Lung (tissue), 12 donors: Measurements from ENCODE around the gene CCDC192. TPM values are rescaled to one million over a fixed set of nuclear protein-coding genes. Genes with fewer than 3 reads are reported as not detected.

ENCODE experiments used
- ATAC-seq: fragments of 200-7000 bp; cut with Tn5 transposase; one replicate; pipeline ENCODE4 v1.9.1; 2020; ENCODE audit warnings: moderate number of reproducible peaks; ENCODE audit not compliant: insufficient read depth, low FRiP score
- DNase-seq, 3 donors: peaks; one replicate each; pipeline ENCODE4 v3.0.0-alpha.2; 2013 to 2017
- H3K27ac ChIP-seq, 2 donors: one replicate each; pipeline ENCODE4 v1.5.1; 2013; ENCODE audit warnings: mild to moderate bottlenecking in 2 of 2, moderate library complexity in 2 of 2, control low read depth in 1 of 2, inconsistent platforms in 1 of 2, low read depth in 1 of 2, low read length in 1 of 2
- H3K27me3 ChIP-seq, 3 donors: one replicate each; pipeline ENCODE4 v1.5.1; 2013; ENCODE audit warnings: low read length in 2 of 3; ENCODE audit not compliant: control insufficient read depth in 3 of 3, insufficient read depth in 3 of 3
- H3K36me3 ChIP-seq, 4 donors: one replicate each; pipeline ENCODE4 v1.5.1; 2013; ENCODE audit warnings: low read length in 4 of 4, mild to moderate bottlenecking in 1 of 4, moderate library complexity in 1 of 4; ENCODE audit not compliant: control insufficient read depth in 4 of 4, insufficient read depth in 4 of 4
- H3K4me1 ChIP-seq, 5 donors: one replicate each; pipeline ENCODE4 v1.5.1; 2013; ENCODE audit warnings: low read length in 5 of 5, mild to moderate bottlenecking in 2 of 5, moderate library complexity in 1 of 5; ENCODE audit not compliant: control insufficient read depth in 5 of 5, insufficient read depth in 5 of 5
- H3K4me3 ChIP-seq: one replicate; pipeline ENCODE4 v1.5.1; 2013; ENCODE audit warnings: mild to moderate bottlenecking, control low read depth, moderate library complexity
- H3K9ac ChIP-seq, 2 donors: one replicate each; pipeline ENCODE4 v1.5.1; 2013; ENCODE audit warnings: low read length in 2 of 2, control low read depth in 1 of 2; ENCODE audit not compliant: insufficient read depth in 1 of 2
- H3K9me3 ChIP-seq, 4 donors: one replicate each; pipeline ENCODE4 v1.5.1; 2013; ENCODE audit warnings: low read length in 3 of 4, mild to moderate bottlenecking in 1 of 4, moderate library complexity in 1 of 4; ENCODE audit not compliant: control insufficient read depth in 4 of 4, insufficient read depth in 3 of 4
- WGBS, 2 donors: extraction: QIAGEN DNeasy Blood & Tissue Kit; methylation state at CpG; one replicate each; pipeline ENCODE4 v1.1.7; 2013; 5-methylcytosine and 5-hydroxymethylcytosine counted together
- polyA plus RNA-seq, 2 donors: library from polyadenylated mRNA; stranded (reverse); fragments of 200-250 nt; gene quantifications; one replicate each; pipeline ENCODE4 v1.2.1, GENCODE V29; 2013
- total RNA-seq, 2 donors: library from RNA; depleted of rRNA in 1 of 2; stranded (reverse); fragments of >200 nt in 1 of 2; gene quantifications; one replicate each; pipeline ENCODE4 v1.2.1, GENCODE V29; 2014 to 2021
- TF ChIP-seq, protein P1 (sequence below): IDR thresholded peaks from 2 replicates; pipeline ENCODE4 v1.5.1; 2012; ENCODE audit warnings: mild to moderate bottlenecking; ENCODE audit errors: control extremely low read depth, extremely low read depth
- donor health status: control.
- donor health status: control.
- donor health status: Bipolar disorder and iron deficiency.
- donor health status: healthy.
- donor health status: DM: yes; HTN: yes; CAD: no.

The CCDC192 gene
- total and polyA plus RNA-seq, 4 donors, result 0.08 to 0.47 (median 0.40) TPM; not detected in 1

DNA sequence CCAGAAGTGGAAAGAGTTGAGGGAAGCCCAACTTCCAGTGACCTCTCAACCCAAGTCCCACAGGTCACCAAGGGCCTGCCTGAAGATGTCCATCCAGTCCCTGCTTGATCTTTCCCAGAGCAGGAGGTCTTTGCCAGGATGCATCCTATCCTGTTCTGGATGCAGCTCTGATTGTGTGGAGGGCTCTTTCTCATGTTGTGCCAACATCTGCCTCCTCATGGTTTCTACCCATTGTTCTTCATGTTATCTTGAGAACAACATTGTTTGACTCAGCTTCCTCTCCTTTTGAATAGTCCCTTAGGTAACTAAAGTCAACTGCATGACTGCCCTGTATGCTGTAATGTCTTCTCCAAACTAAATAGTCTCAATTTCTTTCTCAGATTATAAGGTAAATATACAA lies 169.3 kb downstream of the CCDC192 start:
- Histone ChIP-seq H3K9me3 (no peaks in the 10 kb centered on the region), H3K27ac (peak overlapping the region in 1 of 2 donors; percentile 52), H3K27me3 (no peaks in the 10 kb centered on the region), H3K9ac (no peak overlapping the region), H3K4me1 (peaks cover 2 to 12% (median 4%) of the 10 kb centered on the region in 5 donors), H3K36me3 (no peaks in the 10 kb centered on the region), H3K4me3 (no peak overlapping the region)
- ATAC-seq (peak; percentile 55), DNase-seq (no peak)
- TF ChIP-seq, protein P1, sequence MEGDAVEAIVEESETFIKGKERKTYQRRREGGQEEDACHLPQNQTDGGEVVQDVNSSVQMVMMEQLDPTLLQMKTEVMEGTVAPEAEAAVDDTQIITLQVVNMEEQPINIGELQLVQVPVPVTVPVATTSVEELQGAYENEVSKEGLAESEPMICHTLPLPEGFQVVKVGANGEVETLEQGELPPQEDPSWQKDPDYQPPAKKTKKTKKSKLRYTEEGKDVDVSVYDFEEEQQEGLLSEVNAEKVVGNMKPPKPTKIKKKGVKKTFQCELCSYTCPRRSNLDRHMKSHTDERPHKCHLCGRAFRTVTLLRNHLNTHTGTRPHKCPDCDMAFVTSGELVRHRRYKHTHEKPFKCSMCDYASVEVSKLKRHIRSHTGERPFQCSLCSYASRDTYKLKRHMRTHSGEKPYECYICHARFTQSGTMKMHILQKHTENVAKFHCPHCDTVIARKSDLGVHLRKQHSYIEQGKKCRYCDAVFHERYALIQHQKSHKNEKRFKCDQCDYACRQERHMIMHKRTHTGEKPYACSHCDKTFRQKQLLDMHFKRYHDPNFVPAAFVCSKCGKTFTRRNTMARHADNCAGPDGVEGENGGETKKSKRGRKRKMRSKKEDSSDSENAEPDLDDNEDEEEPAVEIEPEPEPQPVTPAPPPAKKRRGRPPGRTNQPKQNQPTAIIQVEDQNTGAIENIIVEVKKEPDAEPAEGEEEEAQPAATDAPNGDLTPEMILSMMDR, result no peak

DNA sequence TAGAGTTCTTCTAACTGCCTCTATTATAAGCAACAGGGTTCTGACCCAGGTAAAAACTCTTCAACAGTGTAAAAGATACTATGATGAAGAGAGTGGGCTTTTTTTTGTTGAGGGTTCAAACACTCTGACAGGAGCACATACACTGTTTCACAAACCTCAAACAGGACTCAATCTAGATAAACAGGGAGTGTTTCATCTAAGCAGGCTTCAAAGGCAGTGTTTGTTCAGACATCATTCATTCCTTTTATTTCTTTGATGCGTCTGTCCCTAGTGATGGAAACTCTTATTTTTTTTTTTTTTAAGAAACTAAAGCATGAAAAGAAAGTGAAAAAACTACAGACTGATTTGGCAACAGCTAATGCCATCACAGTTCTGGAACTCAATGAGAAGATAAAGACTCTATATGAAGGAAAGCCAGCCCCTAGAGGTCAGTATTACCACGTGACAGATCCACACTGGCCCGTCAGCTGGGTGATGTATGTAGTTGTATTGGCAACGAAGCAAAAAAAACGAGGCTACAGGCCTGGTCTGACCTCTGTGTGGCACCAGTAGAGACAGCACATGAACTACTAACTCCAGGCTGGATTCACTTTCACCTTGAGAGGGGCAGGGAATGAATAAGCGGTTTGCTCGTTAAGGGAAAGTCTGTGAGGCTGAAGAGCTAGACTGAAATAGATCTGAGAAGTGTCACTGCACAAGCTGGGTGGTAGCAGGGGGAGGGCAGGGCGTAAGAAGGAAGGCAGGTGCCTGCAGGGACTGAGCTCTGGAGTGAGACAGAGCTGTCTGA lies 172.2 kb downstream of the CCDC192 start:
- WGBS, 2 donors, result 19 to 21% methylated on average over 8 of the region's 8 CpGs
- peaks cover 2 to 12% (median 4%) of the 10 kb centered on the region in 5 donors for H3K4me1 ChIP-seq
- ATAC-seq, result peak; percentile 32
- TF ChIP-seq, protein P1, result peak; percentile 16
- no peaks in the 10 kb centered on the region for H3K27me3 ChIP-seq
- no peak overlapping the region for H3K9ac ChIP-seq
- H3K9me3 ChIP-seq, result no peaks in the 10 kb centered on the region
- H3K36me3 ChIP-seq, result no peaks in the 10 kb centered on the region
- no peak overlapping the region for H3K4me3 ChIP-seq
- peak; percentile 55 to 82 (median 75) for DNase-seq
- peak overlapping the region; percentile 65 to 77 for H3K27ac ChIP-seq

DNA sequence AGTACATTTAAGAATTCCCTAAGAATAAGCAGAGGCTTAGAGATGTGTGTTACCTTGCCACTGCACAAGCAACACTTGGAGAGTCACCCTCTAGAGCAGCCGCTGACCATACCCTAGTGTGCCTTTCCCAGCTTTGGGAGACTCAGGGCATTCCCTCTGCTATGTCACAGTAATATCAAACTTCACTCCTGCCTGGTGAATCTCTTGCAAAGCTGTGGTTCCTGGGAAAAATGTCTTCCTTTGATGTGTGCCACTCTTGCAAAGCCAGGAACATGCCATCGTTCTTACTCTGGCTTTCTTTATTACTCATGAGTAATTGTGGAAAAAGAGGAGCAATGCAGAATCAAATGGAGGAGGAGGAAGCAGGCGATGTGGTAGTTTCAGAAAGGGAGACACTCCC lies 173.2 kb downstream of the CCDC192 start:
- H3K9ac ChIP-seq, result no peak overlapping the region
- ATAC-seq, result no peak
- DNase-seq, result no peak
- peak overlapping the region in 1 of 2 donors; percentile 39 for H3K27ac ChIP-seq
- no peaks in the 10 kb centered on the region for H3K27me3 ChIP-seq
- H3K4me3 ChIP-seq, result no peak overlapping the region
- no peaks in the 10 kb centered on the region for H3K9me3 ChIP-seq
- H3K4me1 ChIP-seq, result peaks cover 2 to 8% (median 4%) of the 10 kb centered on the region in 5 donors
- TF ChIP-seq, protein P1, result no peak
- WGBS, 2 donors, result 84 to 88% methylated on average over 3 of the region's 3 CpGs
- no peaks in the 10 kb centered on the region for H3K36me3 ChIP-seq
